Cortex of kidney (tissue), 1 donor: Measurements from ENCODE around the gene ADAMTSL1.

Experiments
- DNase-seq: peaks from one replicate; lab custom pipeline; 2025; lab: John Stamatoyannopoulos, UW

Gene ADAMTSL1

GRCh38 chr9:18819418-18819817 lies 345.5 kb downstream of the ADAMTSL1 start:
- DNase-seq: no peak

- DNase-seq: no peak
Observed at GRCh38 chr9:18820566-18821095, 346.7 kb downstream of the ADAMTSL1 start.

DNA sequence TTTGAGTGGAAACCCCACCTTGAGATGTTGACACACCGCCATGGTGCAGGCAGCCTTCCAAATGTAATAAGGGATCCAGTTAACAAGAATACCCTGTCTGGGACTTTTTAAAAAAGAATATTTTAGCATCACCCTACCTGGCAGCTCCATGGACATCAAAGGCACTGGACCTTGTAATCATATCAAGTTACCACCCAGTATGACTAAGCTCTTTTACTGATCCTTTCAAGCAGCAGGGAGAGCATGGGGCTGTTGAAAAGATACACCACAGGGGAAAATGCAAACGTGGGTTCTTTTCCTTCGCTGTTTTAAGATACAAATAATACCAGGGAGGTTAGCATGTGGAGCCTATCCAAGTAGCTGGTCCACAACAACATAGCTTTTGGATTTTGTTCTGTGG lies 347.8 kb downstream of the ADAMTSL1 start:
- no peak for DNase-seq

- no peak for DNase-seq
Observed at GRCh38 chr9:18822850-18823249, 348.9 kb downstream of the ADAMTSL1 start.

DNA sequence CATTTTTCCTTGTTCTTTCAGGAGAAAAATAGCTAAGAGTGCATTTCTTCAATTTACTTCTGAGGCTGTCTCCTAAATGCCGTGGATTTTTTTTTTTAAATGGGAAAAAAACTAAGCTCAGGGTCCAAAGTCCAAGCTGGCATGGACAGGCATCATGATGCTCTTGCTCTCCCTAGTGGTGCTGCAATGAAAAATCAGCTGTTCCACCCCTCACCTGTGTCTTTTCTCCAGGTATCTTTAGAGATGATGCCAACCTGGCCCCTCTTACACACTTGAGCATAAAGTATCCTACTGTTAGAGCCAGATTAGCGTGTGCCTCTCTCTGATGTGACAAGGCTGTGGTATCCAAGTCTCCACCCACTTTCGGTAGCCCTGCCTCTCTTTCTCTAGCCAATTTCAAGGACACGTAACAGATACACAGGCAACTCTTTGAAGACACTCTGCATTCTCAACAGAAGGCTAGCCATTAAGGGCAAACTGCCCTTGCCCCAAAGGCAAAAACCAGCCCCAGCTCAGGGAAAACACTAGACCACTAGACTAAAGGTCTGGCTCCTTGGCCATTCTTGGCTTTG lies 350.2 kb downstream of the ADAMTSL1 start:
- DNase-seq: no peak

GRCh38 chr9:18825656-18826170 lies 351.8 kb downstream of the ADAMTSL1 start:
- DNase-seq: no peak

- no peak for DNase-seq
Observed at GRCh38 chr9:18826248-18826647, 352.3 kb downstream of the ADAMTSL1 start.

- DNase-seq: no peak
Observed at GRCh38 chr9:18829066-18829465, 355.1 kb downstream of the ADAMTSL1 start.

- no peak for DNase-seq
Observed at GRCh38 chr9:18829873-18830272, 355.9 kb downstream of the ADAMTSL1 start.

GRCh38 chr9:18834740-18835361 lies 360.9 kb downstream of the ADAMTSL1 start:
- no peak for DNase-seq

DNA sequence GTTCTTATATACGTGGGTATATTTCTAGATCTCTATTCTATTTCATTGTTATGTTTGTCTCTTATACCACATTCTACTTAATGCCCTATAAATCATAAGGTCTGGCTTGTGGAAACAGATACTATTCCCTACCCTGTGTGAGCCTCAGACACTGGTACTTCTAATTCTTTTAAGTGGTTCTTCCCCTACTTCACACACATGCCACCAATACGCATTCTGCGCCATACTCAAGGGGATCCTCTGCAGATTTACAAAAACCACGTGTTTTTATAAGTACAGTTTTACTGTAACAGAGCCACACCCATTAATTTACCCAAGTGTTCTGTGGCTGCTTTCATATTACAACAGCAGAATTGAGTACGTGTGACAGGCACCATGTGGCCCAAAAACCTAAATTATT lies 363.4 kb downstream of the ADAMTSL1 start:
- no peak for DNase-seq

DNA sequence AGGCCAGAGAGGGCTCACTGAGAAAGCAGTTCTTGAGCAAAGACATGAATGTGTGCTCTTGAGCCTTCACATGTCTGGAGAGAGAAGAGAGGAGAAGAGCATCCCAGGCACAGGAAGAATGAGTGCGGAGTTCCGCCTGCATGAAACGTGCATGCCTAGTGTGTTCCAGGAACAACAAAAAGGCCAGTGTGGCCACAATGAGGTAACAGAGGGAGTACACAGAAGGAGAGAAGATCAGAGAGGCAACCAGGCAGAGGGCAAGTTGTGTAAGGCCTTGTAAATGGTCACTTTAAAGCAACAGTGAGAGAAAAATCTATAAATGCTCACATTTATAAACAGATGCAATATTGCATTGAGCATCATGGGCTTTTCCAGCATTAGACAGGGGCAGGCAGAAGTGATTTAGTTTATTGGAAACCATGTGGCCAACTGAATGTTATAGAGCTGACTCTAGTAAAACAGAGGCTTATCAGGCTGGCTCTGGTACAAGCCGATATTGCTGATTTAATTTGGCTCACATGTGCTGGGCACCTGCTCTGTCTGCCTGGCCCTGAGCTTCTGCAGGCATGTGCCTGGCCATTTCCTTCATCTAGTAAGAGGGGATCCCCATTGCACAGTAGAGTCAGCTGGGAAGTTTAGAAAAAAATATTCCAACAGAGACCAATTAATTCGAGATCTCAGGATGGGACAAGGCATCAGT lies 373.8 kb downstream of the ADAMTSL1 start:
- DNase-seq: no peak

- no peak for DNase-seq
Observed at GRCh38 chr9:18848657-18849056, 374.7 kb downstream of the ADAMTSL1 start.

- no peak for DNase-seq
Observed at GRCh38 chr9:18849270-18849669, 375.3 kb downstream of the ADAMTSL1 start.

GRCh38 chr9:18849890-18850677 lies 376.1 kb downstream of the ADAMTSL1 start:
- DNase-seq: no peak

DNA sequence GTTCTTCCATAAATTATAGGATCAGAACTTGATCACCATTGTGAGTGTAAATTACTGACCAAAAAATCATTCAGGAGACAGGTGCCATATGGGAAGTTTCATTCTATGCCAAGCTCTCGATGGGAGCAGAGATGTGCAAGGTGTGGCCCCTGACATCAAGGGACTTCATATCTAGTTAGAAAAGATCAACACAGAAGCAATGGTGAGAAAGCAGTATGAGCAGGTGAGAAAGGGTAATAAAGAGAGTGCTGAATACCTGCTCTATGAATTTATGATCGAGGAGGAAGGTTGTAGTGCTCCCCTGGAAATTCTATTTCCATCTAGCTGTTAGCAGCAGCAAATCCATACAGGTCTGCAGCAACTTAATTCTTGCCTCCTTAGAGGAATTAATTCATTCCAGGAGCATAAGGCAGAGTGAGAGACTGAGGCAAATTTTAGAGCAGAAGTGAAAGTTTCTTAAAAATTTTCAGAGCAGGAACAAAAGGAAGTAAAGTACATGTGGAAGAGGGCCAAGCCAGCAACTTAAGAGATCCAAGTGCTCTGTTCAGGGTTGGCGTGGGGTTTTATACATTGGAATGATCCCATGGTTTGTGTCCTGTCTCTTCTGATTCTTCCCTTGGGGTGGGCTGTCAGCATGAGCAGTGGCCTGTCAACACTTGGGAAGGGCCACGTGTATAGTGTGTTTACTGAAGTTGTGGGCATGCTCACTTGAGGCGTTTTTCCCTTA lies 377.3 kb downstream of the ADAMTSL1 start:
- no peak for DNase-seq

- no peak for DNase-seq
Observed at GRCh38 chr9:18855656-18856055, 381.7 kb downstream of the ADAMTSL1 start.

DNA sequence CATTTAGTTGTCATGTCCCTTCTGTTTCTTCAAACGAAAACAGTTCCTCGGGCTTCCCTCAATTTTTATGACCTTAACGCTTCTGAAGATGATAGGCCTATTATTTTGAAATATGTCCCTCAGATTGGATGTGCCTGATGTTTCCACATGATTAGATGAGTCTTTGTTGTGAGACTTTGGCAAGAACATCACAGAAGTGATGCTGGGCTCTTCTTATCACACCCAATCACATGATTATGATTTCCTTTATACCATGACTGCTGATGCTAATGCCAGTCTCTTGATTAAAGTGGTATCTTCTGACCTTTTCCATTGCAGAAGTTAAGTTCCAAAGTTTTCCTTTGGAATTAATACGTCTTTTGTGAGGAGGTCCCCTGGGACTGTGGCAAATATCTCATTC lies 383.4 kb downstream of the ADAMTSL1 start:
- no peak for DNase-seq

DNA sequence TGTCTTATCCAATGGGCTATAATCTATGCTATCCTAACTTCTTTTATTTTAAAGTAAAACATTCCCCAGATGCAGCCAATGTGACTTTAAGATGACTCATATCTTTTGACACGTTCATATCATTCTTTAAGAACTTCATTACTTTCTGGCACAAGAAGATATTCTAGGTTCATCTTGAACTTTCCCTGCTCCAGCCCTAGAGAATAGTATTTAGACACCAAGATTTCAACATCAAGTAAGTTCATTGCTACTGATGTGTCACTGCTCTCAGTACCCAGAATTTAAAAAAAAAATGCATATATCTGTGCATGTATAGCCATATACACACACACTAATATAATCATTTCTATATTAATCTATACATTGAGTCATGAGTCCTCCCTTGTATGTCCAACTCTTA lies 383.8 kb downstream of the ADAMTSL1 start:
- no peak for DNase-seq

- no peak for DNase-seq
Observed at GRCh38 chr9:18861609-18862544, 387.9 kb downstream of the ADAMTSL1 start.
